Measurements from ENCODE around the gene JUP.

DNA sequence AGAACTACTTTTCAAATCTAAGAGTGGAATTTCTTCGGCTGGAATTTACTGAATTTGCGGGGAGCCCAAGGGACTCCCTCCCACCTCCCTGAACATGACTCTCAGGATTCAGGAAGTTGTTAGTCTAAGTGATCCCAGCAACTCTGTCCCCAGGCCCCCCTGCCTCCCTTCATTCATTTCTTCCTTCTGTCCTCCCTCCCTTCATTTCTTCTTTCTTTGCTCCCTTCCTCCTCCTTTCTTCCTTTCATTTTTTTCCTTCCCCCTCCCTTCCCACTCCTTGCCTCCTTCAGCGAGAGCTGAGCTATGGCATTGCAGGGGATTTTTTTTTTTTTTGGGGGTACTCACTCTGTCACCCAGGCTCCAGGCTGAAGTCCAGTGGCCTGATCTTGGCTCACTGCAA lies 10.9 kb upstream of the JUP start:
- TF ChIP-seq EZH2phosphoT487 (IDR thresholded peaks at IDR 0.05): no peak
- TF ChIP-seq, protein P1, sequence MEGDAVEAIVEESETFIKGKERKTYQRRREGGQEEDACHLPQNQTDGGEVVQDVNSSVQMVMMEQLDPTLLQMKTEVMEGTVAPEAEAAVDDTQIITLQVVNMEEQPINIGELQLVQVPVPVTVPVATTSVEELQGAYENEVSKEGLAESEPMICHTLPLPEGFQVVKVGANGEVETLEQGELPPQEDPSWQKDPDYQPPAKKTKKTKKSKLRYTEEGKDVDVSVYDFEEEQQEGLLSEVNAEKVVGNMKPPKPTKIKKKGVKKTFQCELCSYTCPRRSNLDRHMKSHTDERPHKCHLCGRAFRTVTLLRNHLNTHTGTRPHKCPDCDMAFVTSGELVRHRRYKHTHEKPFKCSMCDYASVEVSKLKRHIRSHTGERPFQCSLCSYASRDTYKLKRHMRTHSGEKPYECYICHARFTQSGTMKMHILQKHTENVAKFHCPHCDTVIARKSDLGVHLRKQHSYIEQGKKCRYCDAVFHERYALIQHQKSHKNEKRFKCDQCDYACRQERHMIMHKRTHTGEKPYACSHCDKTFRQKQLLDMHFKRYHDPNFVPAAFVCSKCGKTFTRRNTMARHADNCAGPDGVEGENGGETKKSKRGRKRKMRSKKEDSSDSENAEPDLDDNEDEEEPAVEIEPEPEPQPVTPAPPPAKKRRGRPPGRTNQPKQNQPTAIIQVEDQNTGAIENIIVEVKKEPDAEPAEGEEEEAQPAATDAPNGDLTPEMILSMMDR (IDR thresholded peaks at IDR 0.05): no peak
- TF ChIP-seq EZH2 (IDR thresholded peaks at IDR 0.05): no peak
